Ectodermal cell (in vitro differentiated cells): ENCODE measurements around the gene TEX26.

ENCODE experiments used
- H3K27ac ChIP-seq: 2 replicates; pipeline ENCODE4 v1.7.0; 2013; ENCODE audit warnings: mild to moderate bottlenecking, low read depth, low read length; ENCODE audit not compliant: insufficient read depth, poor library complexity, severe bottlenecking
- H3K27me3 ChIP-seq: 2 replicates; pipeline ENCODE4 v1.7.0; 2013; ENCODE audit warnings: mild to moderate bottlenecking, low read length; ENCODE audit not compliant: insufficient read depth, control insufficient read depth, poor library complexity, severe bottlenecking
- H3K36me3 ChIP-seq: one replicate; pipeline ENCODE4 v1.7.0; 2013; ENCODE audit warnings: low read length; ENCODE audit not compliant: control insufficient read depth, insufficient read depth
- H3K4me1 ChIP-seq: one replicate; pipeline ENCODE4 v1.7.0; 2013; ENCODE audit warnings: low read length; ENCODE audit not compliant: control insufficient read depth, insufficient read depth
- H3K4me3 ChIP-seq: 2 replicates; pipeline ENCODE4 v1.7.0; 2013; ENCODE audit warnings: low read depth, low read length, control low read depth; ENCODE audit not compliant: insufficient read depth
- H3K9me3 ChIP-seq: 2 replicates; pipeline ENCODE4 v1.7.0; 2013; ENCODE audit warnings: mild to moderate bottlenecking, low read length, moderate library complexity; ENCODE audit not compliant: control insufficient read depth
- WGBS, 2 experiments: methylation state at CpG; one replicate each; pipeline ENCODE4 v1.1.7; 2013; ENCODE audit warnings: missing lambda C conversion rate in 2 of 2; 5-methylcytosine and 5-hydroxymethylcytosine counted together

TEX26 gene

GRCh38 chr13:30934381-30934780 lies 1.9 kb downstream of the TEX26 start:
- H3K4me3 ChIP-seq: no peak overlapping the region
- no peak overlapping the region for H3K27ac ChIP-seq
- 56 to 62% methylated on average over 6 of the region's 6 CpGs for WGBS, 2 experiments
- H3K36me3 ChIP-seq: no peaks in the 10 kb centered on the region
- H3K9me3 ChIP-seq: no peaks in the 10 kb centered on the region
- peaks cover 11% of the 10 kb centered on the region for H3K4me1 ChIP-seq
- peaks cover 15% of the 10 kb centered on the region for H3K27me3 ChIP-seq

GRCh38 chr13:30934803-30935202 lies 2.3 kb downstream of the TEX26 start:
- 91 to 95% methylated on average over 3 of the region's 3 CpGs for WGBS, 2 experiments
- H3K27ac ChIP-seq: no peak overlapping the region
- no peaks in the 10 kb centered on the region for H3K36me3 ChIP-seq
- no peaks in the 10 kb centered on the region for H3K9me3 ChIP-seq
- peaks cover 11% of the 10 kb centered on the region for H3K4me1 ChIP-seq
- no peak overlapping the region for H3K4me3 ChIP-seq
- peaks cover 15% of the 10 kb centered on the region for H3K27me3 ChIP-seq

- Histone ChIP-seq H3K4me3 (no peak overlapping the region), H3K9me3 (no peaks in the 10 kb centered on the region), H3K27me3 (peaks cover 14% of the 10 kb centered on the region), H3K27ac (no peak overlapping the region), H3K36me3 (no peaks in the 10 kb centered on the region), H3K4me1 (peaks cover 11% of the 10 kb centered on the region)
- WGBS, 2 experiments: 86 to 88% methylated on average over 4 of the region's 4 CpGs
Measured at GRCh38 chr13:30936971-30937370, 4.5 kb downstream of the TEX26 start.

- Histone ChIP-seq H3K9me3 (no peaks in the 10 kb centered on the region), H3K4me3 (no peak overlapping the region), H3K27ac (no peak overlapping the region), H3K27me3 (no peaks in the 10 kb centered on the region), H3K36me3 (no peaks in the 10 kb centered on the region), H3K4me1 (no peaks in the 10 kb centered on the region)
- 85 to 91% methylated on average over 3 of the region's 3 CpGs for WGBS, 2 experiments
Measured at GRCh38 chr13:30943881-30944280, 11.4 kb downstream of the TEX26 start.

- Histone ChIP-seq H3K9me3 (no peaks in the 10 kb centered on the region), H3K36me3 (no peaks in the 10 kb centered on the region), H3K27ac (no peak overlapping the region), H3K4me1 (no peaks in the 10 kb centered on the region), H3K4me3 (no peak overlapping the region), H3K27me3 (no peaks in the 10 kb centered on the region)
- WGBS, 2 experiments: 93 to 94% methylated on average over 5 of the region's 5 CpGs
Measured at GRCh38 chr13:30957258-30957943, 24.9 kb downstream of the TEX26 start.

- H3K27me3 ChIP-seq: no peaks in the 10 kb centered on the region
- no peaks in the 10 kb centered on the region for H3K4me1 ChIP-seq
- H3K27ac ChIP-seq: no peak overlapping the region
- 97 to 100% methylated on average over 1 of the region's 1 CpG for WGBS, 2 experiments
- H3K36me3 ChIP-seq: no peaks in the 10 kb centered on the region
- H3K9me3 ChIP-seq: no peaks in the 10 kb centered on the region
- no peak overlapping the region for H3K4me3 ChIP-seq
Measured at GRCh38 chr13:30959678-30960077, 27.2 kb downstream of the TEX26 start.

- H3K4me3 ChIP-seq: no peak overlapping the region
- WGBS, 2 experiments: 84 to 86% methylated on average over 5 of the region's 5 CpGs
- H3K4me1 ChIP-seq: no peaks in the 10 kb centered on the region
Measured at GRCh38 chr13:30963791-30964190, 31.3 kb downstream of the TEX26 start.

GRCh38 chr13:30965380-30965779 lies 32.9 kb downstream of the TEX26 start:
- Histone ChIP-seq H3K27me3 (no peaks in the 10 kb centered on the region), H3K4me1 (no peaks in the 10 kb centered on the region), H3K4me3 (no peak overlapping the region), H3K9me3 (peaks cover 2% of the 10 kb centered on the region), H3K27ac (no peak overlapping the region), H3K36me3 (no peaks in the 10 kb centered on the region)
- 92 to 100% methylated on average over 1 of the region's 1 CpG for WGBS, 2 experiments

More at GRCh38 chr13:30963791-30964190, 31.3 kb downstream of the TEX26 start:
- Histone ChIP-seq H3K27ac (no peak overlapping the region), H3K9me3 (peaks cover 2% of the 10 kb centered on the region), H3K27me3 (no peaks in the 10 kb centered on the region), H3K36me3 (no peaks in the 10 kb centered on the region)

GRCh38 chr13:30966101-30966500 lies 33.6 kb downstream of the TEX26 start:
- WGBS, 2 experiments: 89 to 92% methylated on average over 3 of the region's 3 CpGs
- H3K36me3 ChIP-seq: no peaks in the 10 kb centered on the region
- H3K4me3 ChIP-seq: no peak overlapping the region
- no peaks in the 10 kb centered on the region for H3K27me3 ChIP-seq
- no peak overlapping the region for H3K27ac ChIP-seq
- no peaks in the 10 kb centered on the region for H3K4me1 ChIP-seq
- peaks cover 2% of the 10 kb centered on the region for H3K9me3 ChIP-seq

- Histone ChIP-seq H3K9me3 (peaks cover 2% of the 10 kb centered on the region), H3K36me3 (no peaks in the 10 kb centered on the region), H3K4me3 (no peak overlapping the region), H3K27me3 (no peaks in the 10 kb centered on the region), H3K4me1 (no peaks in the 10 kb centered on the region), H3K27ac (no peak overlapping the region)
- 90 to 93% methylated on average over 2 of the region's 2 CpGs for WGBS, 2 experiments
Measured at GRCh38 chr13:30968846-30969245, 36.4 kb downstream of the TEX26 start.
